ENCODE results near the gene UBR1. TPM values are rescaled to one million over a fixed set of nuclear protein-coding genes. Genes with fewer than 3 reads are reported as not detected.

UBR1 gene
- total RNA-seq, 1 experiment from 2014 or later = 18.6 TPM

DNA sequence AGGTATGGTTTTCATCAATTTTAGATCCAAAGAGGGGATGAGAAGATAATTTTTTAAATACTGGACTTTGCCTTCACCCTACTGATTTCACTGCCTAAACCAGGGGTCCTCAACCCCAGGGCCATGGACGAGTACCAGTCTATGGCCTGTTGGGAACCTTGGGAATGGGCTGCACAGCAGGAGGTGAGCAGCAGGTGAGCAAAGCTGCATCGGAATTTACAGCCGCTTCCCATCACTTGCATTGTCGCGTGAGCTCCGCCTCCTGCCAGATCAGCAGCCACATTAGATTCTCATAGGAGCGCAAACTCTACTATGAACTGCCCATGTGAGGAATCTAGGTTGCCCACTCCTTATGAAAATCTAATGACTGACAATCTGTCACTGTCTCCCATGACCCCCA is 109.0 kb downstream of the UBR1 start:
- Mint-ChIP-seq H3K27me3 (ENCODE audit: unreplicated experiment) (no peaks in the 10 kb centered on the region), H3K27ac (ENCODE audit: unreplicated experiment) (no peak overlapping the region), H3K4me3 (ENCODE audit: low read depth, unreplicated experiment) (no peak overlapping the region), H3K4me1 (ENCODE audit: low read depth, unreplicated experiment) (peaks cover 8% of the 10 kb centered on the region), H3K36me3 (ENCODE audit: insufficient read depth, unreplicated experiment) (peaks cover 5% of the 10 kb centered on the region), H3K9me3 (ENCODE audit: low read depth, unreplicated experiment) (no peaks in the 10 kb centered on the region)
- no peak for DNase-seq
- intact Hi-C loops (cut with micrococcal nuclease; ENCODE audit: unreplicated experiment) = no loop called here
- BruUV-seq (replicated peaks) = no TSS peak
- CTCF ChIA-PET = no interaction called here
- TF ChIP-seq, protein P1, sequence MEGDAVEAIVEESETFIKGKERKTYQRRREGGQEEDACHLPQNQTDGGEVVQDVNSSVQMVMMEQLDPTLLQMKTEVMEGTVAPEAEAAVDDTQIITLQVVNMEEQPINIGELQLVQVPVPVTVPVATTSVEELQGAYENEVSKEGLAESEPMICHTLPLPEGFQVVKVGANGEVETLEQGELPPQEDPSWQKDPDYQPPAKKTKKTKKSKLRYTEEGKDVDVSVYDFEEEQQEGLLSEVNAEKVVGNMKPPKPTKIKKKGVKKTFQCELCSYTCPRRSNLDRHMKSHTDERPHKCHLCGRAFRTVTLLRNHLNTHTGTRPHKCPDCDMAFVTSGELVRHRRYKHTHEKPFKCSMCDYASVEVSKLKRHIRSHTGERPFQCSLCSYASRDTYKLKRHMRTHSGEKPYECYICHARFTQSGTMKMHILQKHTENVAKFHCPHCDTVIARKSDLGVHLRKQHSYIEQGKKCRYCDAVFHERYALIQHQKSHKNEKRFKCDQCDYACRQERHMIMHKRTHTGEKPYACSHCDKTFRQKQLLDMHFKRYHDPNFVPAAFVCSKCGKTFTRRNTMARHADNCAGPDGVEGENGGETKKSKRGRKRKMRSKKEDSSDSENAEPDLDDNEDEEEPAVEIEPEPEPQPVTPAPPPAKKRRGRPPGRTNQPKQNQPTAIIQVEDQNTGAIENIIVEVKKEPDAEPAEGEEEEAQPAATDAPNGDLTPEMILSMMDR (IDR thresholded peaks at IDR 0.05; ENCODE audit: unreplicated experiment) = no peak

DNA sequence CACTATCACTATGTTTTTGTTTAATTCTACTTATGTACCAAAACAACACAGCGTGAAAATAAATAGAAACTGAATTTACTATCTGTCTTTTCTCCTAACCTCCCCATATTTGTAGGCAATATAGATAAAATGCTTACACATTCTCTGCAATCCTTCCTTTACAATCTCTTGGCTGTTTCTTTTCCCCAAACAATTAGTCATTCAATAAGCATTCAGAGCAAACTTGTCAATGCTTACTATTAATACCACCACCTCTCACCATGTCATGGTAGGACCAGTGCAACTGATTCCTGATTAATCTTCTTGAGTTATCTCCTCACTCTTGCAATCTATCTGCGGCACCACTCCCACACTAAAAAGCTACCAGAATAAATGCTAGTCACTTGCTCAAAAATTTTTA is 111.3 kb downstream of the UBR1 start:
- intact Hi-C loops (cut with micrococcal nuclease; ENCODE audit: unreplicated experiment) = no loop called here
- TF ChIP-seq, protein P1 (IDR thresholded peaks at IDR 0.05; ENCODE audit: unreplicated experiment) = no peak
- Mint-ChIP-seq H3K36me3 (ENCODE audit: insufficient read depth, unreplicated experiment) (peaks cover 10% of the 10 kb centered on the region), H3K27me3 (ENCODE audit: unreplicated experiment) (no peaks in the 10 kb centered on the region), H3K27ac (ENCODE audit: unreplicated experiment) (no peak overlapping the region), H3K4me1 (ENCODE audit: low read depth, unreplicated experiment) (peaks cover 8% of the 10 kb centered on the region), H3K4me3 (ENCODE audit: low read depth, unreplicated experiment) (no peak overlapping the region), H3K9me3 (ENCODE audit: low read depth, unreplicated experiment) (no peaks in the 10 kb centered on the region)
- no TSS peak for BruUV-seq (replicated peaks)
- no peak for DNase-seq
- CTCF ChIA-PET = interaction anchor here (0.6 kb wide), 1 partner anchor 1204 kb away, joined by 3 read pairs; no protein-coding TSS in a partner anchor

DNA sequence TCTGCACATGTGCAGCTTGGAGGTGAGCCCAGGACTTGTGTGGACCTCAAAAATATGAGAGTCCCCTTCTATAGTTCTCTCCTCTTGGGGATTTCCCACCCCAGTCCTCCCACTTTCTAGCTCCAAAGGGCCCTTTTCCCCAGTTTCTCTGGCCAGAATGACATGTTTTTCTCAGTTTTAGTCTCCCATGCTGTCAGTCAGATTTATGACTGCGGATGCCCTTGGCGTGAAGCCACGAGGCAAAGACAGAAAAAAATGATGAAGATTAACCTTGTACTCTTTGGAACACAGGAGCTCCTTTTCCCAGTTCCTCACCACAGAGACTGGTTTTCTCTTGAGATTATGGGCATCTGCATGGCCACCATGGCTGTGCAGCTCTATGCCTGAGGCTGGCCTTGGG is 113.2 kb downstream of the UBR1 start:
- Mint-ChIP-seq H3K4me1 (ENCODE audit: low read depth, unreplicated experiment) (peaks cover 8% of the 10 kb centered on the region), H3K27me3 (ENCODE audit: unreplicated experiment) (no peaks in the 10 kb centered on the region), H3K9me3 (ENCODE audit: low read depth, unreplicated experiment) (no peaks in the 10 kb centered on the region), H3K27ac (ENCODE audit: unreplicated experiment) (no peak overlapping the region), H3K4me3 (ENCODE audit: low read depth, unreplicated experiment) (no peak overlapping the region), H3K36me3 (ENCODE audit: insufficient read depth, unreplicated experiment) (peaks cover 10% of the 10 kb centered on the region)
- TF ChIP-seq, protein P1 (IDR thresholded peaks at IDR 0.05; ENCODE audit: unreplicated experiment) = no peak
- intact Hi-C loops (cut with micrococcal nuclease; ENCODE audit: unreplicated experiment) = no loop called here
- CTCF ChIA-PET = no interaction called here
- BruUV-seq (replicated peaks) = no TSS peak
- DNase-seq = no peak

DNA sequence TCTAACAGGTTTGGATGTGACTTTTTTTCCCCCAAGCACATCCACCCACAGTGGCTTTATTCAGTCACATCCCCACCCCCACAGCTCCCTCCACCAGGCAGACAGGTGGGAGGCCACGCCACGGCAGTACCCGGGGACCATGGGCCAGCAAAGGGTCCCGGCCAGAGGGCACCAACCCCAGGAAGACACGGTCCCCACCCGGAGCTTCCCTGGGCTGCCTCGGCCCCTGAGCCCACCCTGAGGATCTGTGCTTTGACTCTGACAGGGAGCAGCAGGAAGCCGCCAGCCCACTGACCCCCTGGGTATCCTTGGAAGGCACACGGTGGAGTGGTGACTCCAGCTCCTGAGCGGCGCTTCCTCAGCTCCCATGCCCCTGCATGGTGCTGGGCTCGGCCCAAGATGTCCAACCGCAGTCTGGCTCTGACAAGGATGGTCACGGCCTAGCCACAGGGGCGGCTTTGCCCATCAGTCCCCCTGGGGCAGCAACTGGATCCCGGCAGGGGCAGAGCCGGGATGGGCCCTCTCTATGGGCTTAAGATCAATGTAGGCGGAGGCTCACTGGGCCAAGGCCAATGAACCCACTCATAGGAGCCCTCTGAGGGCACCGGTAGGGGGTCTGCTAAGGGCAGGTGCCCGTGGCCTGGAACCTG is 119.0 kb downstream of the UBR1 start:
- CTCF ChIA-PET = no interaction called here
- H3K27me3 Mint-ChIP-seq (ENCODE audit: unreplicated experiment) = no peaks in the 10 kb centered on the region
- no peaks in the 10 kb centered on the region for H3K9me3 Mint-ChIP-seq (ENCODE audit: low read depth, unreplicated experiment)
- no peak overlapping the region for H3K4me3 Mint-ChIP-seq (ENCODE audit: low read depth, unreplicated experiment)
- H3K36me3 Mint-ChIP-seq (ENCODE audit: insufficient read depth, unreplicated experiment) = peaks cover 5% of the 10 kb centered on the region
- H3K4me1 Mint-ChIP-seq (ENCODE audit: low read depth, unreplicated experiment) = no peaks in the 10 kb centered on the region
- TF ChIP-seq, protein P1 (IDR thresholded peaks at IDR 0.05; ENCODE audit: unreplicated experiment) = no peak
- DNase-seq = no peak
- intact Hi-C loops (cut with micrococcal nuclease; ENCODE audit: unreplicated experiment) = no loop called here
- H3K27ac Mint-ChIP-seq (ENCODE audit: unreplicated experiment) = no peak overlapping the region
- BruUV-seq (replicated peaks) = no TSS peak
